A549 treated with Hydrocortisone at 1 μM for 4 hours (cell line): ENCODE data around the gene ENPP5. TPM values are rescaled to one million over a fixed set of nuclear protein-coding genes. Genes with fewer than 3 reads are reported as not detected.

Experiments used
- total RNA-seq: library from RNA; stranded (reverse); fragments of 200-300 nt; extraction: Qiagen RNA extraction; gene quantifications from 5 replicates; pipeline ENCODE4 v1.2.3, GENCODE V29; 2022

ENPP5 gene, protein sequence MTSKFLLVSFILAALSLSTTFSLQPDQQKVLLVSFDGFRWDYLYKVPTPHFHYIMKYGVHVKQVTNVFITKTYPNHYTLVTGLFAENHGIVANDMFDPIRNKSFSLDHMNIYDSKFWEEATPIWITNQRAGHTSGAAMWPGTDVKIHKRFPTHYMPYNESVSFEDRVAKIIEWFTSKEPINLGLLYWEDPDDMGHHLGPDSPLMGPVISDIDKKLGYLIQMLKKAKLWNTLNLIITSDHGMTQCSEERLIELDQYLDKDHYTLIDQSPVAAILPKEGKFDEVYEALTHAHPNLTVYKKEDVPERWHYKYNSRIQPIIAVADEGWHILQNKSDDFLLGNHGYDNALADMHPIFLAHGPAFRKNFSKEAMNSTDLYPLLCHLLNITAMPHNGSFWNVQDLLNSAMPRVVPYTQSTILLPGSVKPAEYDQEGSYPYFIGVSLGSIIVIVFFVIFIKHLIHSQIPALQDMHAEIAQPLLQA
- total RNA-seq: not detected in 5 replicates

DNA sequence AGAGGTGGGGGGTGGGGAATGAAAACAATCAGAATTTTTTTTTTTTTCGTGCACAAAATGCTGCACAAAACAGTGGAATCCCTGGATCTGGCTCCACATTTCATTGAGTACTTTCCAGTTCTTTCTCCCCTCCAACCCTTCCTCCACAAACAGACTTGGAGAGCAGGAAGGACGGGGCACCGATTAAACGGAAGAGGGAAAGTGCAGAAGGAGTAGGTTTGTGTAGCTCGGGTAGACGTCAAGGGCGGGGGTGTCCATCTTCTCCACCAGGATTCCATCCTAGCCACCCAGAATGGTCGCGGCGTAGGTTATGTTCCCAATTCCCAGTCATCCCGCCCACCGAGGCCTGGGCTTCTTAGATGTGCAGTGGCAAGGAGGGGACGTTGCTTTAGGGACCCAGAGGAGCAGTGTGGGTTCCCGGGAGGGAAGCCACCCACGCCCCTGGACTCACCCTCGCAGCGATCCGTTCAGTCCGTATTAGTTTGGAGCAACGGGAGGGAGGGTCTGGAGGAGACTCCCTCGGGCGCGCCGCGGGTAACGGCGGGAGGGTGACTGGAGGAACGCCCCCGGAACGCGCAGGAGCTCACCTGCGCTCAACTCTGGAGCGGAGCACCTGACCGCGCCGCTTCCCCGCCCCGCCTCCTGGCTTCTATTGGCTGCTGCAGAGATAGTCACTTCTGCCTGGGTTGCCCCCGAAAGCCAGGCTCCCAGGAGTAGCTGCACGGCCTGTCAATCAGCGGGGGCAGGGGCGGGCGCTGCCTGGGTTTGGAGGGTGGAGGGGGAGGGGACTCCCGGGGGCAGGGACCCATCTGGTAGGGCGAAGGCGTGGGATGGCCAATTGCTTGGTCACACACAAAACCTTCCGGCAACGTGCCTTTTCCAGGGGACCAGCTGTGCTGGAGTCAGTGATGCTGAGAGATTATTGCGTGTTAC, at the start of gene ENPP5:
Gene ENPP5 (minus strand): TSS at position 624 of the 933 bp plus-strand sequence. CDS start 2,718 bp downstream, outside the sequence.

GRCh38 chr6:46129629-46130511, 40.9 kb downstream of the ENPP5 start, which contains the start of gene ENPP4:
Gene ENPP4 (plus strand): TSS chr6:46129989. CDS start chr6:46139584, 9,595 bp downstream.

Other genes with a start within 250 kb of the ENPP5 start
- gene CLIC5, start 155.1 kb downstream of the ENPP5 start, total RNA-seq: not detected in 5 replicates
- gene ENPP4, start 41.0 kb downstream of the ENPP5 start, total RNA-seq: 0.20 to 0.38 TPM (median 0.27 TPM) in 5 replicates